Activated CD4-positive, alpha-beta T cell treated with anti-CD3 and anti-CD28 coated beads, Interleukin-2, Interleukin-4, amounts not matched to agents 100 ng/mL and 50 ng/mL, durations not matched to agents 16 hours and 8 hours (primary cell): ENCODE measurements around the gene SMLR1.
"Not testable (repeated sequence)": the region's sequence is repeated elsewhere in the genome, so short reads cannot be mapped to it uniquely, and the experiment has no call there.

Experiments
- DNase-seq: peaks from one replicate; pipeline ENCODE4 v3.0.0-alpha.2; 2020; ENCODE audit warnings: low spot score

Gene SMLR1

GRCh38 chr6:130827247-130828149 is at the start of gene SMLR1:
Gene SMLR1, plus strand, starts transcription at chr6:130827406. Its CDS starts 8 bp downstream, at chr6:130827414.
- no peak for DNase-seq

- no peak for DNase-seq
These were observed 48.1 kb upstream of the SMLR1 start for GRCh38 chr6:130778946-130779657.

- no peak for DNase-seq
These were observed 47.6 kb upstream of the SMLR1 start for GRCh38 chr6:130779658-130780033.

- DNase-seq: no peak
These were observed 47.1 kb upstream of the SMLR1 start for GRCh38 chr6:130780122-130780521.

GRCh38 chr6:130781557-130781956 is 45.6 kb upstream of the SMLR1 start:
- no peak for DNase-seq

GRCh38 chr6:130783416-130784107 is 43.6 kb upstream of the SMLR1 start:
- no peak for DNase-seq

GRCh38 chr6:130787726-130788500 is 39.3 kb upstream of the SMLR1 start:
- no peak for DNase-seq

- DNase-seq: no peak
These were observed 38.3 kb upstream of the SMLR1 start for GRCh38 chr6:130788954-130789353.

- DNase-seq: no peak
These were observed 33.1 kb upstream of the SMLR1 start for GRCh38 chr6:130794010-130794697.

GRCh38 chr6:130794738-130795137 is 32.5 kb upstream of the SMLR1 start:
- DNase-seq: no peak

- DNase-seq: no peak
These were observed 30.8 kb upstream of the SMLR1 start for GRCh38 chr6:130796313-130796905.

GRCh38 chr6:130797061-130797460 is 30.1 kb upstream of the SMLR1 start:
- DNase-seq: no peak

GRCh38 chr6:130801368-130801767 is 25.8 kb upstream of the SMLR1 start:
- not testable (repeated sequence) for DNase-seq

GRCh38 chr6:130810307-130811030 is 16.7 kb upstream of the SMLR1 start:
- DNase-seq: no peak

- no peak for DNase-seq
These were observed 15.3 kb upstream of the SMLR1 start for GRCh38 chr6:130811932-130812331.

- DNase-seq: no peak
These were observed 12.7 kb upstream of the SMLR1 start for GRCh38 chr6:130814506-130814905.

- DNase-seq: no peak
These were observed 11.8 kb upstream of the SMLR1 start for GRCh38 chr6:130815200-130816071.

GRCh38 chr6:130822736-130823135 is 4.5 kb upstream of the SMLR1 start:
- DNase-seq: no peak
